ENCODE measurements around the gene FHOD1. TPM values are rescaled to one million over a fixed set of nuclear protein-coding genes. Genes with fewer than 3 reads are reported as not detected.

Gene FHOD1
- total RNA-seq, 1 donor from 2014 or later, result 2.6 TPM

DNA sequence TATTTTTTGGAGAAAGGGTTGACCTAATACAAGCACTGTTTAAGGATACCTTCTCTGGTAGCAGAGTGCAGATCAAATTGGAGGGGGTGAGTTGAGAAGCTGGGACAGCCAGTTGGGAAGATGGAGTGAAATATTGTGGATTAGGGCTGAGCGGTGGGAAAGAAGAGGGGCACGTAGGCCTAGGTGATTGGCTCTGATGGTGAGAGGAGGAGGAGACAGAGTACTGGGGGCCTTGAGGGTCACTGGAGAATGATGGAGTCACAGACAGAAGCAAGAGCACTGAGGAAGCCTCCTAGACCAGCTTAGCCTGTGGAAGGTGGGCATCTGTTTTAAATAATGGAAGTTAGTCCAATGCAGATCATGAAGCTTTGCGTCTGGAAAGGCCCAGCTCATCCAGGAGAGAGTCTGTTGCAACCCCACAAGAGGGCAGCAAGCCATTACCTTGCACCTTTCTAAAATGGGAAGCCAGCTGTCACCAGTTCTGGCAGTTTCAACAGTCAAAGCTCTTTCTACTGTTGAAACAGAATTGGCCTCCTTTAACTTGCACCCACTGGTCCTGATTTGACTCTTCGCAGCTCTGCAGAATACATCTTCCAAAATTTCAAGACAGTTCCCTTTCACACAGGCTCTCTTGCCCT lies 13.3 kb upstream of the FHOD1 start:
- H3K4me3 ChIP-seq (ENCODE audit: low read depth, low read length), result no peak overlapping the region
- DNase-seq (ENCODE audit: low read depth), result peak; percentile 55

DNA sequence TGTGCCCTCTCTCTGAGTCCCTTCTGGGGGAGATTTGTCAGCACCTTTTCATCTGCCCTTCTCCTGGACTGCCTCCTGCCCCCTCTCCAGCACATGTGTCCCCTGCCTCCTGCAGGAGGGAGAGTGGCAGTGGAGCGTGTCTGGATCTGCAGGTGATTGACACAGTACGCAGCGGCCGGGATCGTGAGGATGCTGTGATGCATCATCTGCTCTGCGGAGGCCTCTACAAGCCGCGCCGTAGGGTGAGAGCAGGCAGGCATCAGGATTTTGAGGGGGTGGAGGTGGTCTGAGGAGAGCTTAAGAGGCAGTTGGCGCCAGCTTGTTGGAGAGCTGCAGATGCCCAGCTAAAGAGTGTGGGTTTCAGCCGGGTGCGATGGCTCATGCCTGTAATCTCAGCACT lies 12.4 kb upstream of the FHOD1 start:
- DNase-seq (ENCODE audit: low read depth) (no peak), FAIRE-seq (no peak)
- TF ChIP-seq, protein P1, sequence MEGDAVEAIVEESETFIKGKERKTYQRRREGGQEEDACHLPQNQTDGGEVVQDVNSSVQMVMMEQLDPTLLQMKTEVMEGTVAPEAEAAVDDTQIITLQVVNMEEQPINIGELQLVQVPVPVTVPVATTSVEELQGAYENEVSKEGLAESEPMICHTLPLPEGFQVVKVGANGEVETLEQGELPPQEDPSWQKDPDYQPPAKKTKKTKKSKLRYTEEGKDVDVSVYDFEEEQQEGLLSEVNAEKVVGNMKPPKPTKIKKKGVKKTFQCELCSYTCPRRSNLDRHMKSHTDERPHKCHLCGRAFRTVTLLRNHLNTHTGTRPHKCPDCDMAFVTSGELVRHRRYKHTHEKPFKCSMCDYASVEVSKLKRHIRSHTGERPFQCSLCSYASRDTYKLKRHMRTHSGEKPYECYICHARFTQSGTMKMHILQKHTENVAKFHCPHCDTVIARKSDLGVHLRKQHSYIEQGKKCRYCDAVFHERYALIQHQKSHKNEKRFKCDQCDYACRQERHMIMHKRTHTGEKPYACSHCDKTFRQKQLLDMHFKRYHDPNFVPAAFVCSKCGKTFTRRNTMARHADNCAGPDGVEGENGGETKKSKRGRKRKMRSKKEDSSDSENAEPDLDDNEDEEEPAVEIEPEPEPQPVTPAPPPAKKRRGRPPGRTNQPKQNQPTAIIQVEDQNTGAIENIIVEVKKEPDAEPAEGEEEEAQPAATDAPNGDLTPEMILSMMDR (IDR thresholded peaks at IDR 0.05; ENCODE audit: insufficient read depth, low read length, severe bottlenecking), result no peak
- Histone ChIP-seq H3K36me3 (ENCODE audit: control insufficient read depth, insufficient read depth, low read length) (no peaks in the 10 kb centered on the region), H3K4me3 (ENCODE audit: low read depth, low read length) (no peak overlapping the region), H3K27me3 (ENCODE audit: control insufficient read depth, insufficient read depth, low read length) (no peaks in the 10 kb centered on the region)

More for the DNA sequence above, 13.3 kb upstream of the FHOD1 start:
- Histone ChIP-seq H3K36me3 (ENCODE audit: control insufficient read depth, insufficient read depth, low read length) (no peaks in the 10 kb centered on the region), H3K27me3 (ENCODE audit: control insufficient read depth, insufficient read depth, low read length) (no peaks in the 10 kb centered on the region)
- TF ChIP-seq, protein P1 (IDR thresholded peaks at IDR 0.05; ENCODE audit: insufficient read depth, low read length, severe bottlenecking), result peak; percentile 86
- FAIRE-seq, result no peak

DNA sequence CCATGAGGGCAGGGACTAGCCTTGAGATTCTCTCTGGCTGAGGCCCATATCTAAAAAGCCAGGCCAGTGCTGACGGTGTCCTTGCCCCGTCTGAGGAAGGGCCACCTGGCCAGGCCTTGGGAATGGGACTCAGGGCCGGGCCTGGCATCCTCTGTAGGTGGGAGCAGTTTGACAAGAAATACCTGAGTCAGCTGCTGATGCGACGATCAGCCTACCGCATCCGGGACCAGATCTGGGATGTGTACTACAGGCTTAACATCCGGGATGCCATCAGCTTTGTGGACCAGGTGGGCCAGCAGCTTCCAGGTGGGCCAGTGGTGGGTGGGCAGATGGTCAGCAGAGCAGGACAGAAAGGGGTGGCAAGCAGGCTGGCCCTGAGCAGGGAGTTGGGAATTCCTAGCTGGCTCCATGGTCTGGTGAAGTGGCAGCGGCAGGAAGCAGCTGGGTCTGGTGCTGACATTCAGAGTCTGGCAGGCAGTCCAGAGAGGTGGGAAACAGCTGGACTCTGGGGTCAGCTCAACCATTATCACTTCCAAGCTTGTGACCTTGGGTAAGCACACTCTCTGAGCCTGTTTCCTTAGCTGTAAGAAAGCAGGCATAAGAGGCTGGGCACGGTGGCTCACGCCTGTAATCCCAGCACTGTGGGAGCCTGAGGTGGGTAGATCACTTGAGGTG lies 11.0 kb upstream of the FHOD1 start:
- Histone ChIP-seq H3K36me3 (ENCODE audit: control insufficient read depth, insufficient read depth, low read length) (no peaks in the 10 kb centered on the region), H3K27me3 (ENCODE audit: control insufficient read depth, insufficient read depth, low read length) (no peaks in the 10 kb centered on the region), H3K4me3 (ENCODE audit: low read depth, low read length) (no peak overlapping the region)
- TF ChIP-seq, protein P1 (IDR thresholded peaks at IDR 0.05; ENCODE audit: insufficient read depth, low read length, severe bottlenecking), result no peak
- DNase-seq (ENCODE audit: low read depth) (no peak), FAIRE-seq (no peak)

DNA sequence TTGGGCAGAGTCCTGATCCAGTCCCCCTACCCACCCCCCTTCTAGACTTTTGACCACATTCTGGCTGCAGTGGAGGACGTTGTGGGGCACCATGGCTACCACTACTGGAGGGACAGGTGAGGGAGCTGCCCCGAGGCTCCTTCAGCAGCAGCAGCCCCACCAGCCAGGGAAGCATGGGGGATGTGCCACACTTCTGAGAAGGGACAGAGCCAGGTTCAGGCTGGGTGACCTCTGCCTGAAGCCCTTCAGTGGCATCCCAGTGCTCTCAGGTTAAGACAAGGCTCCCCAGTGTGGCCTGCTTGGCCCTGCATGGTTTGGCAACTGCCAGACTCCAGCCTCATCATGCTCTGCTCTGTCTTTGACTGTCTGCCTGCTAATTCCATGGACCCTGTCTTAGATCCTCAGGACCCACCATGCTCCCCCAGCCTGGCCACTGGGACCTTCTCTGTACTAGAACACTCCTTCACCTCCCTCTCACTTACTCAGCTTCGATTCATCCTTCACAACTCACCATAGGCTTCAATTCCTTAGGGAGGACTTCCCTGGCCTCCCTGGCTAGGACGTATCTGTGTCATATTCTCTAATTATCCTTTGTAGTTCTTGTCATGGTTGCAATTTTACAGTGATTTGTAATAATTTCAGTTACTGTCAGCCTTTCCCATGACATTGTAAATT lies 10.3 kb upstream of the FHOD1 start:
- no peak for FAIRE-seq
- H3K4me3 ChIP-seq (ENCODE audit: low read depth, low read length), result no peak overlapping the region
- no peaks in the 10 kb centered on the region for H3K36me3 ChIP-seq (ENCODE audit: control insufficient read depth, insufficient read depth, low read length)
- TF ChIP-seq, protein P1 (IDR thresholded peaks at IDR 0.05; ENCODE audit: insufficient read depth, low read length, severe bottlenecking), result no peak
- DNase-seq (ENCODE audit: low read depth), result no peak
- H3K27me3 ChIP-seq (ENCODE audit: control insufficient read depth, insufficient read depth, low read length), result no peaks in the 10 kb centered on the region

DNA sequence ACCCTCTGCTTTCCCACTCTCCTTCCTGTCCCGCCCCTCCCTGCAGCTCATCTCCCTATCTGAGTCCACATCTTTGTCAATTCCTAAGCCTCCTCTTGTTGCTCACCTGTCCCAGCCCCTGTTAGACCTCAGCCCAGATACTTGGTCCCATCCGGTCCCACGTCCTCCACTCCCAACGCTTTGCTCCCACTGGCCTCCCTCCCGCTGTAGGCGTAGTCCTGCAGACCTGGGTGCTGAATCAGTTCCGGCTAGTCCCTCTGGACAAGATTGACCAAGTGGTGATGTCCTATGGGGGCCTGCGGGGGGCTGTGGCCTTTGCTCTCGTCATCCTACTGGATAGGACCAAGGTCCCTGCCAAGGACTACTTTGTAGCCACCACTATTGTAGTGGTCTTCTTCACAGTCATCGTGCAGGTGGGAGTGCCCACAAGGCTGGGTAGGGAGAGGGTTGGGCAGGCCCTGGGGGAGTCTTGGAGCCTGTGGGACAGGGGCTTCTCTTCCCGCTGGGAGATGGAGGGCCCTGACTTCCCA lies 9.5 kb upstream of the FHOD1 start:
- FAIRE-seq, result no peak

More for the DNA sequence above, 9.5 kb upstream of the FHOD1 start:
- no peak overlapping the region for H3K4me3 ChIP-seq (ENCODE audit: low read depth, low read length)
- H3K27me3 ChIP-seq (ENCODE audit: control insufficient read depth, insufficient read depth, low read length), result no peaks in the 10 kb centered on the region
- no peak for DNase-seq (ENCODE audit: low read depth)
- TF ChIP-seq, protein P1 (IDR thresholded peaks at IDR 0.05; ENCODE audit: insufficient read depth, low read length, severe bottlenecking), result no peak
- H3K36me3 ChIP-seq (ENCODE audit: control insufficient read depth, insufficient read depth, low read length), result no peaks in the 10 kb centered on the region
